TTC549 (cell line): Measurements from ENCODE around the gene IGSF5.

Experiments
- FAIRE-seq: peaks from 2 replicates; lab custom pipeline; 2012; peaks lifted over from hg19 to GRCh38; lab: Jason Lieb, UNC

The IGSF5 gene

DNA sequence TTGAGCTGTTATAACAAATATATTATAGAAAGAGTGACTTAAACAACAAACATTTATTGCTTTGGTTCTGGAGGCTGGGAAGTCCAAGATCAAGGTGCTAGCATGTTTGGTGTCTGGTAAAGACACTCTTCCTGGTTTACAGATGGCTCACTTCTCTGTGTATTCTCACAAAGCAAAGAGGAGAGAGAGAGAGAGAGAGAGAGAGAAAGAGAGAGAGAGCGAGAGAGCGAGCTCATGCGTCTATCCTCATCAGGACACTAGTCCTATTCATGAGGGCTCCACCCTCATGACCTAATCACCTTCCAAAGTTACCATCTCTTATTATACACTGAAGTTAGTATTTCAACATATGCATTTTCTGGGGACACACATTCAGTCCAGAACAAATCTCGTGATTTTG, 89.6 kb downstream of the IGSF5 start:
- FAIRE-seq: no peak

DNA sequence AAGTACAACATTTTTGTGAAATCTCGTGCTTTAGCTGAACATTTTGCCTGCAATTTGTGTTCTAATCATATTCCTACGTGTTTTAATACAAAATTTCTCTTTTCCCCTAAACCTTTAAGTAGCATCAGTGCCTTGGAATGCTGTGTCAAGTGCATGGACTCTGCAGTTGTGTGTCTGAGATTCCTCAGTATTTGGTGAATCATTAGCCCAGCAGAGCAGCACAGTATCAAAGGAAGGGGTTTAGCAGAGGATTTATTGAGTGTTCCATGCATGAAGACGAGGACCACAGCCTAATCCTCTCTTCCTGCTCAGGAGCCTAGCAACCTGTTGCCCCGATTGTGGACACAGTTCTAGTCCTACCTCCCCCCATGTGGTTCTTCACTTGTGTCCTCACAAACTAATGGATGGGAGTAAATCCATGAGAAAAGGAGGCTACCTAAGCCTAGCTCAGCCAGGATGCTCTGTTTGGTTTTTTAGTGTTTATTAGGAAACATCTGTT, 92.9 kb downstream of the IGSF5 start:
- no peak for FAIRE-seq

DNA sequence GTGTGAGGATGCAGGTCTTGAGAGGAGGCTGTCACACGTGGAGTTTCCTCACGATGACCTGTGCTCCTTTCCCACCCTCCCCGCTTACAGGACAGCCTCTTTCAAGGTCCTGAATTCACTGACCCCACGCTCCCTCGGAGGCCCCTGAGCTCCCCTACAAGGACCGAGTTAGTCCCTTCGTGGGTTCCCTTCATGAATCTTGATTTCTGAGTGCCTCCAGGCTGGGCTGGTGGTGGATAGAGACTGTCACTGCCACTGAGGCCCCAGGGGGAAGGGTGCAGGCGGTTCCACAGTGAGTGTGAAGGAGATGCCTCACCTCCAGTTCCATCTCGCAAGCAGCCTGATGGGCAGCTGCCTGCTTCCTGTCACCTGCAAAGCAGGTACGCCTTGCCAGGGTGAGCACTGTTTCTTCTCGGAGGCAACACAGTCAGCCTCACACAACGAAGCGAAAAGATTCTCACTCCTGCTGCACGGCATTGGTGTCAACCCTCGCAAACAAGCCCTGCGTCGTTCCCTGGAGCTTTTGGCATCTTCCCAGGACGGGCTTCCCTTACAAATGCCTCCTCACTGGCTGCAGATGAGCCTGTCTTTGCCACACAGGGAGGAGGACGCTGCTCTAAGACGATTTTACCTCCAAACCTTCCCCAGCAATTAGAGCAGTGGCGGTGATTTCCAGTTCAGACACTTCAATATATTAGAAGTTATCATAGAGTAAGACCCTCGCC, 95.6 kb downstream of the IGSF5 start:
- no peak for FAIRE-seq

DNA sequence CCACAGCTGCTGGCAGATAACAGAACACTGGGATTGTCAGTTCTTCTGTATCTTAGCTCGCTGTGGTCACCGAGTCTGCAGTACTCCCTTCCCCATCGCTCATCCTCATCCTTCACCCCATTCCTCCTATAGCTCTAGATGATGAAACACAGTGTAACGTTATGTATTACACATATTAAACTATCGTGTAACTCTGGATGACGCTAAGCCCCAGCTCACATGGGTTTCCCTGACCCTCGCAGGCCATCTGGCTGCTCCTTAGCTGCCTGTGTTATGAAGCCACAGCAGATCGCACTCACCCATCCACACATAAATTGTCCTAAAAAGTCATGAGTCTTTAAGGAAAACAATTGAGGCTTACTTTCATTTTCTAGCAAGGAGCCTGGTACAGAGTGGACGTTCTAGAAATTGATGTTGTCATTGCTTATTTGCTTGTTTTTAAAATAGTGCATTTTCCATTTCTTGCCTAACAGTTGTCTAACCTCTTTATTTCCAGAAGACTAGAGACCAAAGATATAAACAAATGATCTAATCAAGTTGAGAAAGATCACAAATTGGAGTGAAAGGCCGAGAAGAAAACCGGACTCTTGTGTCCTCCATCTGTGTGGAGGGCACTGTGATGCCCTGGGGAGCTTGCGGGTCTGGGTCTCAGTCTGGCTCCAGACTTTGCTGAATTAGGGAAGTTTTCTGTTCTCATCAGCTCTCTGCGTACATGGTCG, 97.9 kb downstream of the IGSF5 start:
- no peak for FAIRE-seq

DNA sequence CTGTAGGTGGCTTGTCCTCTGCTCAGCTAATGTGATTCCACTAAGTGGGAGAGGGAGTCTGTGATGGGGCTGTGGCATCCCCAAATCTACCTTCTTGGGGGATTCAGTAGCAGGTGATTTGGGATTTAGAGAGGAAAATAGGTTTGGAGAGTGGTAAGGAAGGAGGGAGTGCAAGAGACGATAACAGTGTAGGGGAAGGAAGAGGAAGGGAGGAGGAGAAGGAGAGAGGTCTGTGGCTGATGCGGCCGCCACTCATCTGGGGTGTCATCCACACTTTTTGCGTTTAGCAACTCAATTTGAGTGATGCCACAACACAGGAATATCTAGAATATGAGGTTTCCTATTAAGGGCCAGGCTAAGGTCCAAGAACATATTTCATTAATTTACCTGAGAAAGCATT, 98.5 kb downstream of the IGSF5 start:
- no peak for FAIRE-seq

DNA sequence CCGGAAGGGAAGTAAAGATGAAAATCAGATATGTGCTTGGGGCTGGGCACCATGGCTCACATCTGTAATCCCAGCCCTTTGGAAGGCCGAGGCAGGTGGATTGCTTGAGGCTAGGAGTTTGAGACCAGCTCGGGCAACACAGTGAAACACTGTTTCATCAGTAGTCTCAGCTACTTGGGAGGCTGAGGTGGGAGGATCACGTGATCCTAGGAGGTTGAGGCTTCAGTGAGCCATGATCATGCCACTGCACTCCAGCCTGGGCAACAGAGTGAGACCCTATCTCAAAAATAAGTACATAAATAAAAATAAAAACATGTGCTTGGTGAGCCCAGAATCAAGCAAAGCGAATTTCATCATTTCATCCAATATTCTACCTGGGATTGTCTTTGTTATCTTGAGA, 98.9 kb downstream of the IGSF5 start:
- FAIRE-seq: no peak

DNA sequence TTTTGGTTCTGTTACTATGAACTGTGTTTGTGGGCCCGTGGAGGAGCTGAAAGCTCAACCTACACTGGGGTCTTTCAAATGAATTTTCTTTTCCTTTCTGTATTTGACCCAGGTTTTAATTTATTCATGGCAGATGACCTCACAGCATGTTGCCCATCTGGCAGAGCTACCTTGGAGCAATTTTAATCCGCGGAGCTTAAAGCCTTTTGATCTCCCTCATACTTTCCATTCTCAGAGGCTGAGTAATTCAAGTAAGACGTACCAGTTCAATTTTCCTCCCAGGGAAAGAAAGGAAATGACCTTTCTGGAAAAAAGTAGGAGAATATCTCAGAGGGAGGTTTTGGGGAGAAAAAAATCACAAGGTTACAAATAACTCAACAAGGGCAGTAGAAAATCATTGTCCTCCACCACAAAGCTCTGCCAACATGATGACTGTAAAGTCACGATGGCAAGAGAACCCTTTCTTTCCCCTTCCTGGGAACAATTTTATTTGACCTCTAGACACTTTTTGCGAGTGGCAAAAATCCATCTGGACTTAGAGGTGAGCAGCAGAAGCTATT, 100.7 kb downstream of the IGSF5 start:
- FAIRE-seq: no peak

DNA sequence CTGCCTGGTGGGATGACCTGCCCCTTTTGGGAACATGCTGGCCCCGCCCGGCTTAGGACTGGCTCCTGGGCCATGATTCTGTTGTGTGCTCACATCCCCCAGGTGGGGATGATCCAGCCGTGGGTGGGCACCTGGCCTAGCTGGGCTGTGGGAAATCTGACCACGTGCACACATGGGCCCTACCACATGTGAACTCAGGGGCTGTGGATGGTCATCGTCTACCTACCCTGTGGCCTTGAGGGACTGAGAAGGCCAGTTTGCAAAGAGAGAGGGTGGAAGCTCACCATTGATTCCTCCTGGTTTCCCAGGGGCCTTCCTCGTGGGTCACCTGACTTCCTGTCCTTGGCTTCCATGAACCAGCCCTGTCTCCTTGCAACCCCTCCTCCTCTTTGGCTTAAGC, 102.9 kb downstream of the IGSF5 start:
- FAIRE-seq: no peak

DNA sequence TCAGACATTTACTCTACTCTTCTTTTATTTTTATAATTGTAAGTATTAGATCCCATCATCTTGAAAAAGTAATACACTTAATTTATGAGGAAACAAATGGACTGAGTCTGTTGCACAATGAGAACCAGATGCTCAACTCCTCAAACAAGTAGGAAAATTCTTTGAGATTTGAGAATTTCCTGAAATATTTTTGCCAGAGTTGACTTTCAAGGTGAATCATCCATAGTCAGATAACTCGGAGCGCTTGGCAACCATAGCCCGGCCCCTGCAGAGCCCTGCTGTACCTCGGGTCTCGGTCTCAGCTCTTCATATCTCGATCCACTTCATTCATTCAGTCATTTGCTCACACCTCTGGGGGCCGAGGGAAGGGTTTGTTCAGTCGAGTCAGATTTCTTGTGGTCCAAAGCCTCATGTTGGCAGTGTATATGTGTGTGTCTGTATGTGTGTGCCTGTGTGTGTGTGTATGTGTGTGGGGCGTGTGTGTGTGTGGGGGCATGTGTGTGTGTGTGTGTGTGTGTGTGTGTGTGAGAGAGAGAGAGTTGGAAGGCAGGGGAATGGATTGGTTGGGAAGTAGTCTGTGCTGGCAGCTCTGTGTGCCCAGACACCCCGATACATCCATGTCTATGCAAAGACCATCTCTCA, 104.2 kb downstream of the IGSF5 start:
- no peak for FAIRE-seq

DNA sequence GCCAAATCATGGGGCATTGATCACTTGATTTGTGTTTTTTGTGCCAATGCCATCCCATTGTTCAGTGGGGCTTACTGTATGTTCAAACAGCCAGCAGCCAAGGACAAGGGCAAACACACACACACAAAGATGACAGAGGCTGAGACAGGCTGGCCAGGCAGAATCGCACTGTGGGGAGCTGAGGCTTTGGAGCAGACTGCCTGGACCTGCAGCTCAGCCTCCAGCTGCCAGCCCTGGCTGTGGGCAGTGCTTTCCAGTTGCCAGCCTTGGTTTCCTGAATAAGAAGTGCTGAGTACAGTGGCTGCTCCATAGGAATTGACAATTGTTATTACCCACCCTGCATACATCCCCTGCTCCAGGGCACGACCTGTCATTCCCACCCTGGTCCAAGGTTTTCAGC, 105.3 kb downstream of the IGSF5 start:
- no peak for FAIRE-seq

DNA sequence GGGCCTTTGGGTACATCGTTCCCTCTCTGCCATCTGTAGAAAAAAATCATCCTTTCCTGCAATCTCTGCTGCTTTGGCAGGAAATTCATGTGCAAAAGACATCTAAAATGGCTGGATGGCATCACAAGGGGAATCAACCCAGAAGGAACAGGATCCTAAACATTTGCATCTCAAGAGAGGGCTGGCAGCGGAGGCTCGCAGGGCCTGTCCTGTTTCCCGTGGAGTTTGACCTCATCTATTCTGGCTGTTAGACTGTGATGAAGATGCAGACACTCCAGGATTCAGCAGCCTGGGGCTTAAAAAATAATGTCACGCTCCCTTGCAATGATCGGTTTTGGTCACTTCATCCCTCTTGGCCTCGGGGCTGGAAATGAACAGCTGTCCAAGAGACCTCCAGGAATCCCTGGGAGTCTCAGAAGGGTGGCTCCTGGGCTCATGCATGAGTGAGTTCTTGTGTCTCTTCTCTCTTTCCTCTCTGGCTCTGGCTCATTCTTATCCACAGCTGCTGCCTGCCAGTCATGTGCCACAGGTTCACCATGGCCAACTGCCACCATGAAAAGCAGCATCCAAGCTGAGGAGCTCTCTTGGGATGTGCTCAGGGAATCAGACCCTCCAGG, 106.1 kb downstream of the IGSF5 start:
- no peak for FAIRE-seq
